22Rv1 (cell line): ENCODE results near the gene FRY.

Experiments used
- CTCF ChIP-seq: fragments of 450-650 bp; IDR thresholded peaks from 2 replicates; pipeline ENCODE4 v1.5.1; 2017; ENCODE audit warnings: mild to moderate bottlenecking
- ZFX ChIP-seq: fragments of 450-650 bp; IDR thresholded peaks from 2 replicates; pipeline ENCODE4 v1.6.1; 2017; ENCODE audit warnings: antibody characterized with exemption, borderline replicate concordance

- TF ChIP-seq CTCF, result no peak
- TF ChIP-seq ZFX, result no peak
Measured at GRCh38 chr13:32262165-32262564, 230.6 kb downstream of the FRY start.
